BE2C (cell line): ENCODE results near the gene ERC1.
"Not testable (repeated sequence)": the region's sequence is repeated elsewhere in the genome, so short reads cannot be mapped to it uniquely, and the experiment has no call there.

Experiments
- DNase-seq: peaks from one replicate; pipeline ENCODE4 v3.0.0-alpha.2; 2020
- H3K27me3 ChIP-seq: fragments of 250-450 bp; sonication (Bioruptor Pico); 2 replicates; pipeline ENCODE4 v1.5.1; 2020; ENCODE audit warnings: mild to moderate bottlenecking
- H3K36me3 ChIP-seq: fragments of 250-450 bp; sonication (Bioruptor Pico); 2 replicates; pipeline ENCODE4 v1.5.1; 2020; ENCODE audit warnings: mild to moderate bottlenecking
- H3K4me1 ChIP-seq: fragments of 250-450 bp; sonication (Bioruptor Pico); 2 replicates; pipeline ENCODE4 v1.5.1; 2020
- H3K4me3 ChIP-seq: 2 replicates; pipeline ENCODE4 v1.5.1; 2011; ENCODE audit warnings: low read depth, low read length
- H3K9me3 ChIP-seq: fragments of 250-450 bp; sonication (Bioruptor Pico); 2 replicates; pipeline ENCODE4 v1.5.1; 2020
- CTCF ChIP-seq: IDR thresholded peaks from 2 replicates; pipeline ENCODE4 v1.5.1; 2012; ENCODE audit warnings: mild to moderate bottlenecking, low read depth, low read length

ERC1 gene

GRCh38 chr12:1226951-1227350 lies 235.9 kb downstream of the ERC1 start:
- H3K9me3 ChIP-seq: no peaks in the 10 kb centered on the region

DNA sequence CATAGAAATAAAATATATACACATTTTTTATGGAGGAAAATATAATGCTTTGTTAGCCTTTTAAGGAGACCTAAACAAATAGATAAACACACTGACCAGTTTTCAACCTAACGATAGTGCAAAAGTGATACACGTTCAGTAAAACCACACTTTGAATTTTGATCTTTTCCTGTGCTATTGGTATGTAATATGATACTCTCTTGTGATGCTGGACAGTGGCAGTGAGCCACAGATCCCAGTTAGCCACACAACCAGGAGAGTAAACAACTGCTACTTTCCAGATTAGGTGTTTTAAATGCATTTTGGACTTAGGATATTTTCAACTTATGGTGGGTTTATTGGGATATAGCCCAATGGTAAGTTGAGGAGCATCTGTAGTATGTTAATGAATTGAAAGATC lies 243.1 kb downstream of the ERC1 start:
- H3K27me3 ChIP-seq: no peaks in the 10 kb centered on the region
- TF ChIP-seq CTCF: no peak
- no peaks in the 10 kb centered on the region for H3K4me1 ChIP-seq
- H3K36me3 ChIP-seq: peaks cover 6% of the 10 kb centered on the region
- H3K9me3 ChIP-seq: no peaks in the 10 kb centered on the region
- no peak overlapping the region for H3K4me3 ChIP-seq
- DNase-seq: no peak

More at GRCh38 chr12:1226951-1227350, 235.9 kb downstream of the ERC1 start:
- H3K4me1 ChIP-seq: no peaks in the 10 kb centered on the region
- H3K4me3 ChIP-seq: no peak overlapping the region
- no peaks in the 10 kb centered on the region for H3K36me3 ChIP-seq
- no peak for DNase-seq
- no peaks in the 10 kb centered on the region for H3K27me3 ChIP-seq
- TF ChIP-seq CTCF: no peak

DNA sequence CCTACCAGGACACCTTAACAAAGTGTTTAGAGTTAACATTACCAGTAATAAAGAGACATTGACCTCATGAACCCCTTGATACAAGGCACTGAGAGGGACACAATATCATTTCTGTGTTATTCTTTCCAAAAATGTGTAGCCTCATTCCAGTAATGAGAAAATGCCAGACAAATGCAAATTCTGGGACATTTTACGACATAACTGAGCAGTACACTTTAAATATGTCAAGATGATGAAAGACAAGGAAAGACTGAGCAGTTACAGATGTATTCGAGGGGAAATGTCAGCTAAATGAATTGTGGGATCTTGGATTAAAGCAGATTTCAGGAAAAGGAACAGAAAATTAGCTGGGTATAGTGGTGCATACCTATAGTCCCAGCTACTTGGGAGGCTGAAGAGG lies 255.6 kb downstream of the ERC1 start:
- no peaks in the 10 kb centered on the region for H3K9me3 ChIP-seq
- TF ChIP-seq CTCF: no peak
- DNase-seq: no peak
- H3K4me1 ChIP-seq: peaks cover 11% of the 10 kb centered on the region
- no peaks in the 10 kb centered on the region for H3K36me3 ChIP-seq
- no peaks in the 10 kb centered on the region for H3K27me3 ChIP-seq
- H3K4me3 ChIP-seq: no peak overlapping the region

- H3K4me1 ChIP-seq: peaks cover 11% of the 10 kb centered on the region
- no peak for DNase-seq
- H3K9me3 ChIP-seq: no peaks in the 10 kb centered on the region
- no peaks in the 10 kb centered on the region for H3K36me3 ChIP-seq
- no peaks in the 10 kb centered on the region for H3K27me3 ChIP-seq
- no peak for TF ChIP-seq CTCF
- H3K4me3 ChIP-seq: no peak overlapping the region
Measured at GRCh38 chr12:1250641-1251040, 259.6 kb downstream of the ERC1 start.

- Histone ChIP-seq H3K4me1 (peaks cover 11% of the 10 kb centered on the region), H3K9me3 (no peaks in the 10 kb centered on the region), H3K36me3 (no peaks in the 10 kb centered on the region), H3K4me3 (no peak overlapping the region), H3K27me3 (no peaks in the 10 kb centered on the region)
- no peak for DNase-seq
- TF ChIP-seq CTCF: no peak
Measured at GRCh38 chr12:1252758-1253157, 261.7 kb downstream of the ERC1 start.

DNA sequence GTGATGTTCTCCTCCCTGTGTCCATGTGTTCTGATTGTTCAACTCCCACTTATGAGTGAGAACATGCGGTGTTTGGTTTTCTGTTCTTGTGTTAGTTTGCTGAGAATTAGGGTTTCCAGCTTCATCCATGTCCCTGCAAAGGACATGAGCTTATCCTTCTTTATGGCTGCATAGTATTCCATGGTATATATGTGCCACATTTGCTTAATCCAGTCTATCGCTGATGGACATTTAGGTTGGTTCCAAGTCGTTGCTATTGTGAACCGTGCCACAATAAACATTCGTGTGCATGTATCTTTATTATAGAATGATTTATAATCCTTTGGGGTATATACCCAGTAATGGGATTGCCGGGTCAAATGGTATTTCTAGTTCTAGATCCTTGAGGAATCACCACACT lies 264.1 kb downstream of the ERC1 start:
- DNase-seq, H3K9me3 ChIP-seq, H3K27me3 ChIP-seq, H3K36me3 ChIP-seq, H3K4me3 ChIP-seq, H3K4me1 ChIP-seq: not testable (repeated sequence)

DNA sequence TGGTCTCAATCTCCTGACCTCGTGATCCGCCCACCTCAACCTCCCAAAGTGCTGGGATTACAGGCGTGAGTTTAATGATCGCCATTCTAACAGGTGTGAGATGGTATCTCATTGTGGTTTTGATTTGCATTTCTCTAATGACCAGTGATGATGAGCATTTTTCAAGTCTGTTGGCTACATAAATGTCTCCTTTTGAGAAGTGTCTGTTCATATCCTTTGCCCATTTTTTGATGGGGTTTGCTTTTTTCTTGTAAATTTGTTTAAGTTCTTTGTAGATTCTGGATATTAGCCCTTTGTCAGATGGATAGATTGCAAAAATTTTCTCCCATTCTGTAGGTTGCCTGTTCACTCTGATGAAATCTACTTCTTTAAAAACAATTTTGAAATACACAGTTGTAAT lies 264.8 kb downstream of the ERC1 start:
- H3K4me3 ChIP-seq, H3K27me3 ChIP-seq, H3K4me1 ChIP-seq, DNase-seq, H3K9me3 ChIP-seq, H3K36me3 ChIP-seq: not testable (repeated sequence)
